Measurements from ENCODE around the gene SMARCC2. TPM values are rescaled to one million over a fixed set of nuclear protein-coding genes. Genes with fewer than 3 reads are reported as not detected.

Gene SMARCC2
- total and polyA plus RNA-seq, 2 of the 13 experiments (the other 11 are each of a cell fraction or from before 2014, with no cell fraction given) = 21.3 to 24.1 TPM

GRCh38 chr12:56119361-56119796, 69.9 kb downstream of the SMARCC2 start (continued):
- TF ChIP-seq ZBTB2 (CRISPR knock-in tag; IDR thresholded peaks at IDR 0.05; ENCODE audit: low read depth) (no peak), ZNF687 (CRISPR knock-in tag; IDR thresholded peaks at IDR 0.05) (no peak), ZNF33B (CRISPR knock-in tag; IDR thresholded peaks at IDR 0.05) (no peak), SRY (CRISPR knock-in tag; IDR thresholded peaks at IDR 0.05) (no peak), ZNF496 (CRISPR knock-in tag; IDR thresholded peaks at IDR 0.05; ENCODE audit: insufficient replicate concordance) (no peak), SNAPC2 (CRISPR knock-in tag; IDR thresholded peaks at IDR 0.05) (no peak), ZHX2 (IDR thresholded peaks at IDR 0.05; ENCODE audit: low read depth) (no peak), ZHX2 (CRISPR knock-in tag; IDR thresholded peaks at IDR 0.05; ENCODE audit: borderline replicate concordance) (no peak), SMAD9 (CRISPR knock-in tag; IDR thresholded peaks at IDR 0.05) (no peak), NFKBIZ (CRISPR knock-in tag; IDR thresholded peaks at IDR 0.05) (no peak), ATF1 (CRISPR knock-in tag; IDR thresholded peaks at IDR 0.05) (no peak), DR1 (CRISPR knock-in tag; IDR thresholded peaks at IDR 0.05) (no peak), GFI1 (CRISPR knock-in tag; IDR thresholded peaks at IDR 0.05; ENCODE audit: borderline replicate concordance) (no peak), UBTF (CRISPR knock-in tag; IDR thresholded peaks at IDR 0.05) (no peak), MTF1 (CRISPR knock-in tag; IDR thresholded peaks at IDR 0.05) (no peak), ZNF292 (CRISPR knock-in tag; IDR thresholded peaks at IDR 0.05; ENCODE audit: borderline replicate concordance, low read depth) (no peak), ZNF629 (CRISPR knock-in tag; conservative IDR thresholded peaks at IDR 0.05) (no peak), ATM (IDR thresholded peaks at IDR 0.05; ENCODE audit: borderline replicate concordance) (no peak)
